ENCODE data around the gene CA10. TPM values are rescaled to one million over a fixed set of nuclear protein-coding genes. Genes with fewer than 3 reads are reported as not detected.

CA10 gene
- total RNA-seq, 6 experiments from 2014 or later = not detected

- ATAC-seq = no peak
- TF ChIP-seq, protein P1, sequence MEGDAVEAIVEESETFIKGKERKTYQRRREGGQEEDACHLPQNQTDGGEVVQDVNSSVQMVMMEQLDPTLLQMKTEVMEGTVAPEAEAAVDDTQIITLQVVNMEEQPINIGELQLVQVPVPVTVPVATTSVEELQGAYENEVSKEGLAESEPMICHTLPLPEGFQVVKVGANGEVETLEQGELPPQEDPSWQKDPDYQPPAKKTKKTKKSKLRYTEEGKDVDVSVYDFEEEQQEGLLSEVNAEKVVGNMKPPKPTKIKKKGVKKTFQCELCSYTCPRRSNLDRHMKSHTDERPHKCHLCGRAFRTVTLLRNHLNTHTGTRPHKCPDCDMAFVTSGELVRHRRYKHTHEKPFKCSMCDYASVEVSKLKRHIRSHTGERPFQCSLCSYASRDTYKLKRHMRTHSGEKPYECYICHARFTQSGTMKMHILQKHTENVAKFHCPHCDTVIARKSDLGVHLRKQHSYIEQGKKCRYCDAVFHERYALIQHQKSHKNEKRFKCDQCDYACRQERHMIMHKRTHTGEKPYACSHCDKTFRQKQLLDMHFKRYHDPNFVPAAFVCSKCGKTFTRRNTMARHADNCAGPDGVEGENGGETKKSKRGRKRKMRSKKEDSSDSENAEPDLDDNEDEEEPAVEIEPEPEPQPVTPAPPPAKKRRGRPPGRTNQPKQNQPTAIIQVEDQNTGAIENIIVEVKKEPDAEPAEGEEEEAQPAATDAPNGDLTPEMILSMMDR (IDR thresholded peaks at IDR 0.05) = no peak
- TF ChIP-seq POLR2A (IDR thresholded peaks at IDR 0.05) = no peak
- no peak overlapping the region for H3K4me3 ChIP-seq
- H3K4me1 ChIP-seq = no peaks in the 10 kb centered on the region
- intact Hi-C loops (cut with DNase I) = no loop called here
- WGBS (ENCODE audit: insufficient coverage, low coverage, low lambda C conversion rate, missing lambda C conversion rate) = 49% methylated on average over 6 of the region's 6 CpGs
- H3K27me3 ChIP-seq = no peaks in the 10 kb centered on the region
- no peak overlapping the region for H3K27ac ChIP-seq
- DNase-seq = no peak
- H3K9me3 ChIP-seq = no peaks in the 10 kb centered on the region
- no peaks in the 10 kb centered on the region for H3K36me3 ChIP-seq
These were observed 301.4 kb downstream of the CA10 start for GRCh38 chr17:51857052-51857597.

- ATAC-seq (no peak), DNase-seq (no peak)
- TF ChIP-seq POLR2A (IDR thresholded peaks at IDR 0.05) = no peak
- TF ChIP-seq, protein P1 (IDR thresholded peaks at IDR 0.05) = no peak
- H3K36me3 ChIP-seq = no peaks in the 10 kb centered on the region
- H3K4me1 ChIP-seq = no peaks in the 10 kb centered on the region
- no peak overlapping the region for H3K27ac ChIP-seq
- H3K9me3 ChIP-seq = no peaks in the 10 kb centered on the region
- intact Hi-C loops (cut with DNase I) = no loop called here
- H3K27me3 ChIP-seq = no peaks in the 10 kb centered on the region
- no peak overlapping the region for H3K4me3 ChIP-seq
- WGBS (ENCODE audit: insufficient coverage, low coverage, low lambda C conversion rate, missing lambda C conversion rate) = 11% methylated on average over 3 of the region's 3 CpGs
These were observed 302.7 kb downstream of the CA10 start for GRCh38 chr17:51855806-51856205.

DNA sequence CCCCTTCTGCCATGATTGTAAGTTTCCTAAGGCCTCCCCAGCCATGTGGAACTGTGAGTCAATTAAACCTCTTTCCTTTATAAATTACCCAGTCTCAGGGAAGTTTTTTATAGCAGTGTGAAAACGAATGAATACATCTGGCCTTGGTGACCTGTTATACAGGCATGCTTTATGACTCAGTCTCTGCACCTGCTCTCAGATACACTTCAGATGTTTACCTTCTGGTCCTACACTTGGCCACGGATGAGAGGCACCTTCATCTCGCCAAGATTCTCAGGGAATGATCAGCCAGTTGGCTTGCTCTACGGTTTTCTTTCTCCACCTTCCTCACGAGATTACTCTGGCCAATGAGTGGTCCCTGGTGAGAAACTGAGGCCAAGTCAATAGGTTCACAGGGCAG is 304.7 kb downstream of the CA10 start:
- intact Hi-C loops (cut with DNase I) = no loop called here
- no peaks in the 10 kb centered on the region for H3K4me1 ChIP-seq
- ATAC-seq (no peak), DNase-seq (no peak)
- WGBS (ENCODE audit: insufficient coverage, low coverage, low lambda C conversion rate, missing lambda C conversion rate) = 36% methylated on average over 4 of the region's 5 CpGs
- TF ChIP-seq, protein P1 (IDR thresholded peaks at IDR 0.05) = no peak
- no peak for TF ChIP-seq POLR2A (IDR thresholded peaks at IDR 0.05)
- H3K27ac ChIP-seq = no peak overlapping the region
- no peaks in the 10 kb centered on the region for H3K36me3 ChIP-seq
- H3K4me3 ChIP-seq = no peak overlapping the region
- no peaks in the 10 kb centered on the region for H3K27me3 ChIP-seq
- no peaks in the 10 kb centered on the region for H3K9me3 ChIP-seq

- Histone ChIP-seq H3K36me3 (no peaks in the 10 kb centered on the region), H3K4me3 (no peak overlapping the region), H3K4me1 (no peaks in the 10 kb centered on the region), H3K27me3 (no peaks in the 10 kb centered on the region), H3K27ac (no peak overlapping the region), H3K9me3 (no peaks in the 10 kb centered on the region)
- ATAC-seq (no peak), DNase-seq (no peak)
- TF ChIP-seq POLR2A (IDR thresholded peaks at IDR 0.05) = no peak
- TF ChIP-seq, protein P1 (IDR thresholded peaks at IDR 0.05) = no peak
- intact Hi-C loops (cut with DNase I) = no loop called here
These were observed 305.9 kb downstream of the CA10 start for GRCh38 chr17:51852603-51853002.

DNA sequence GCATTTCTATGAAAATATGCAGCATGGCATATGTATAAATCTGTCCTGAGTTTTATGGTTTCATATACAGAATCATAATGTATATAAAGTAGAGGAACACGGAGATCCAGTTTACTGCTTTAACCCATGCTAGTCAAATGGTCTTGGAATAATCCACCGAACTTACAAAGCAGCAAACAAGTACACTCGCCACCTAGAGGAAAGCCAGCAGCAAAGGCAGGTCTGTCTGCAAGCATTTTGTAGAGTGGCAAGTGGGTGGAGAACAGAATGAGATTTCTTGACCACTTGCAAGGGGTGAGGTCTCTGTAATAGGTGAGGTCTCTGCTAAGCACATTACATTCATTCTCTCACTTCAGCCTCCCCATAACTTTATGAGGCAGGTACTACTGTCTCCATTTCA is 308.3 kb downstream of the CA10 start:
- TF ChIP-seq, protein P1 (IDR thresholded peaks at IDR 0.05) = no peak
- TF ChIP-seq POLR2A (IDR thresholded peaks at IDR 0.05) = no peak
- Histone ChIP-seq H3K9me3 (no peaks in the 10 kb centered on the region), H3K4me1 (no peaks in the 10 kb centered on the region), H3K36me3 (no peaks in the 10 kb centered on the region), H3K27me3 (no peaks in the 10 kb centered on the region), H3K4me3 (no peak overlapping the region), H3K27ac (no peak overlapping the region)
- 31% methylated on average over 3 of the region's 3 CpGs for WGBS (ENCODE audit: insufficient coverage, low coverage, low lambda C conversion rate, missing lambda C conversion rate)
- intact Hi-C loops (cut with DNase I) = no loop called here
- ATAC-seq = no peak
- no peak for DNase-seq

Measured in right lobe of liver (tissue), 6 donors.